Measurements from ENCODE around the gene NCBP3. TPM values are rescaled to one million over a fixed set of nuclear protein-coding genes. Genes with fewer than 3 reads are reported as not detected.

Gene NCBP3
- total and polyA plus RNA-seq, 2 donors from 2014 or later = 14.5 to 41.5 TPM

- Histone ChIP-seq H3K9me3 (ENCODE audit: control insufficient read depth in 2 of 3, insufficient read depth in 1 of 3, low read length in 3 of 3) (no peaks in the 10 kb centered on the region), H3K4me1 (ENCODE audit: control insufficient read depth in 2 of 3, insufficient read depth in 2 of 3, low read depth in 1 of 3, low read length in 3 of 3) (no peaks in the 10 kb centered on the region), H3K36me3 (ENCODE audit: control insufficient read depth in 2 of 3, insufficient read depth in 3 of 3, low read length in 3 of 3) (peaks cover 5 to 35% (median 11%) of the 10 kb centered on the region in 3 donors), H3K9ac (ENCODE audit: low read length in 3 of 3) (no peak overlapping the region), H3K27me3 (ENCODE audit: control insufficient read depth, insufficient read depth, low read length) (no peaks in the 10 kb centered on the region), H3K27ac (ENCODE audit: low read depth in 2 of 2, low read length in 2 of 2) (no peak overlapping the region), H3K4me3 (ENCODE audit: low read length in 3 of 3) (no peak overlapping the region)
- DNase-seq (no peak), FAIRE-seq (no peak)
- TF ChIP-seq, protein P1, sequence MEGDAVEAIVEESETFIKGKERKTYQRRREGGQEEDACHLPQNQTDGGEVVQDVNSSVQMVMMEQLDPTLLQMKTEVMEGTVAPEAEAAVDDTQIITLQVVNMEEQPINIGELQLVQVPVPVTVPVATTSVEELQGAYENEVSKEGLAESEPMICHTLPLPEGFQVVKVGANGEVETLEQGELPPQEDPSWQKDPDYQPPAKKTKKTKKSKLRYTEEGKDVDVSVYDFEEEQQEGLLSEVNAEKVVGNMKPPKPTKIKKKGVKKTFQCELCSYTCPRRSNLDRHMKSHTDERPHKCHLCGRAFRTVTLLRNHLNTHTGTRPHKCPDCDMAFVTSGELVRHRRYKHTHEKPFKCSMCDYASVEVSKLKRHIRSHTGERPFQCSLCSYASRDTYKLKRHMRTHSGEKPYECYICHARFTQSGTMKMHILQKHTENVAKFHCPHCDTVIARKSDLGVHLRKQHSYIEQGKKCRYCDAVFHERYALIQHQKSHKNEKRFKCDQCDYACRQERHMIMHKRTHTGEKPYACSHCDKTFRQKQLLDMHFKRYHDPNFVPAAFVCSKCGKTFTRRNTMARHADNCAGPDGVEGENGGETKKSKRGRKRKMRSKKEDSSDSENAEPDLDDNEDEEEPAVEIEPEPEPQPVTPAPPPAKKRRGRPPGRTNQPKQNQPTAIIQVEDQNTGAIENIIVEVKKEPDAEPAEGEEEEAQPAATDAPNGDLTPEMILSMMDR (IDR thresholded peaks at IDR 0.05; ENCODE audit: borderline replicate concordance, extremely low read depth, insufficient read depth) = no peak
- intact Hi-C loops (cut with DNase I) = no loop called here
These were observed 36.0 kb downstream of the NCBP3 start for GRCh38 chr17:3810019-3810418.

- H3K4me3 ChIP-seq (ENCODE audit: low read length in 3 of 3) = no peak overlapping the region
- no peaks in the 10 kb centered on the region for H3K4me1 ChIP-seq (ENCODE audit: control insufficient read depth in 2 of 3, insufficient read depth in 2 of 3, low read depth in 1 of 3, low read length in 3 of 3)
- H3K9ac ChIP-seq (ENCODE audit: low read length in 3 of 3) = no peak overlapping the region
- H3K27me3 ChIP-seq (ENCODE audit: control insufficient read depth, insufficient read depth, low read length) = no peaks in the 10 kb centered on the region
- intact Hi-C loops (cut with DNase I) = no loop called here
- TF ChIP-seq, protein P1 (IDR thresholded peaks at IDR 0.05; ENCODE audit: borderline replicate concordance, extremely low read depth, insufficient read depth) = no peak
- no peak overlapping the region for H3K27ac ChIP-seq (ENCODE audit: low read depth in 2 of 2, low read length in 2 of 2)
- H3K9me3 ChIP-seq (ENCODE audit: control insufficient read depth in 2 of 3, insufficient read depth in 1 of 3, low read length in 3 of 3) = no peaks in the 10 kb centered on the region
- FAIRE-seq (no peak), DNase-seq (no peak)
- peaks cover 5 to 27% (median 8%) of the 10 kb centered on the region in 3 donors for H3K36me3 ChIP-seq (ENCODE audit: control insufficient read depth in 2 of 3, insufficient read depth in 3 of 3, low read length in 3 of 3)
These were observed 36.9 kb downstream of the NCBP3 start for GRCh38 chr17:3809135-3809534.

DNA sequence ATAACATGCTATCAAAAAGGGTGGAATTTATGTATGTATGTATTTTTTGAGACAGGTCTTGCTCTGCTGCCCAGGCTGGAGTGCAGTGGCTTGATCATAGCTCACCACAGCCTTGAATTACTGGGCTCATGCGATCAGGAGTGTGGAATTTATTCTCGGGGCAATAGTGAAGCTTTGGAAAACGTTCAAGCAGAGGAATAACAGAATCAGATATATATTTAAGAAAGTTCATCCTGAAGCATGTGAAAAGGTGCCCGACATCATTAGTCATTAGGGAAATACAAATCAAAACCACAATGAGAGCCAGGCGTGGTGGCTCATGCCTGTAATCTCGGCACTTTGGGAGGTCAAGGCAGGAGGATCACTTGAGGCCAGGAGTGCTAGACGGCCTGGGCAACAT lies 37.3 kb downstream of the NCBP3 start:
- no peaks in the 10 kb centered on the region for H3K9me3 ChIP-seq (ENCODE audit: control insufficient read depth in 2 of 3, insufficient read depth in 1 of 3, low read length in 3 of 3)
- DNase-seq (no peak), FAIRE-seq (no peak)
- TF ChIP-seq, protein P1 (IDR thresholded peaks at IDR 0.05; ENCODE audit: borderline replicate concordance, extremely low read depth, insufficient read depth) = no peak
- no peaks in the 10 kb centered on the region for H3K27me3 ChIP-seq (ENCODE audit: control insufficient read depth, insufficient read depth, low read length)
- no peak overlapping the region for H3K27ac ChIP-seq (ENCODE audit: low read depth in 2 of 2, low read length in 2 of 2)
- H3K4me1 ChIP-seq (ENCODE audit: control insufficient read depth in 2 of 3, insufficient read depth in 2 of 3, low read depth in 1 of 3, low read length in 3 of 3) = no peaks in the 10 kb centered on the region
- intact Hi-C loops (cut with DNase I) = no loop called here
- no peak overlapping the region for H3K9ac ChIP-seq (ENCODE audit: low read length in 3 of 3)
- no peak overlapping the region for H3K4me3 ChIP-seq (ENCODE audit: low read length in 3 of 3)
- H3K36me3 ChIP-seq (ENCODE audit: control insufficient read depth in 2 of 3, insufficient read depth in 3 of 3, low read length in 3 of 3) = peaks cover 5 to 23% (median 6%) of the 10 kb centered on the region in 3 donors

GRCh38 chr17:3805581-3805980 lies 40.5 kb downstream of the NCBP3 start:
- Histone ChIP-seq H3K9ac (ENCODE audit: low read length in 3 of 3) (no peak overlapping the region), H3K27me3 (ENCODE audit: control insufficient read depth, insufficient read depth, low read length) (no peaks in the 10 kb centered on the region), H3K9me3 (ENCODE audit: control insufficient read depth in 2 of 3, insufficient read depth in 1 of 3, low read length in 3 of 3) (no peaks in the 10 kb centered on the region), H3K27ac (ENCODE audit: low read depth in 2 of 2, low read length in 2 of 2) (no peak overlapping the region), H3K4me1 (ENCODE audit: control insufficient read depth in 2 of 3, insufficient read depth in 2 of 3, low read depth in 1 of 3, low read length in 3 of 3) (no peaks in the 10 kb centered on the region), H3K36me3 (ENCODE audit: control insufficient read depth in 2 of 3, insufficient read depth in 3 of 3, low read length in 3 of 3) (peaks cover under 1 to 11% (median 6%) of the 10 kb centered on the region in 3 donors), H3K4me3 (ENCODE audit: low read length in 3 of 3) (no peak overlapping the region)
- TF ChIP-seq, protein P1 (IDR thresholded peaks at IDR 0.05; ENCODE audit: borderline replicate concordance, extremely low read depth, insufficient read depth) = no peak
- FAIRE-seq (no peak), DNase-seq (no peak)
- intact Hi-C loops (cut with DNase I) = no loop called here
